ENCODE measurements around the gene CEP85.

CEP85 gene, protein sequence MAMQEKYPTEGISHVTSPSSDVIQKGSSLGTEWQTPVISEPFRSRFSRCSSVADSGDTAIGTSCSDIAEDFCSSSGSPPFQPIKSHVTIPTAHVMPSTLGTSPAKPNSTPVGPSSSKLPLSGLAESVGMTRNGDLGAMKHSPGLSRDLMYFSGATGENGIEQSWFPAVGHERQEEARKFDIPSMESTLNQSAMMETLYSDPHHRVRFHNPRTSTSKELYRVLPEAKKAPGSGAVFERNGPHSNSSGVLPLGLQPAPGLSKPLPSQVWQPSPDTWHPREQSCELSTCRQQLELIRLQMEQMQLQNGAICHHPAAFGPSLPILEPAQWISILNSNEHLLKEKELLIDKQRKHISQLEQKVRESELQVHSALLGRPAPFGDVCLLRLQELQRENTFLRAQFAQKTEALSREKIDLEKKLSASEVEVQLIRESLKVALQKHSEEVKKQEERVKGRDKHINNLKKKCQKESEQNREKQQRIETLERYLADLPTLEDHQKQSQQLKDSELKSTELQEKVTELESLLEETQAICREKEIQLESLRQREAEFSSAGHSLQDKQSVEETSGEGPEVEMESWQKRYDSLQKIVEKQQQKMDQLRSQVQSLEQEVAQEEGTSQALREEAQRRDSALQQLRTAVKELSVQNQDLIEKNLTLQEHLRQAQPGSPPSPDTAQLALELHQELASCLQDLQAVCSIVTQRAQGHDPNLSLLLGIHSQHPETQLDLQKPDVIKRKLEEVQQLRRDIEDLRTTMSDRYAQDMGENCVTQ

DNA sequence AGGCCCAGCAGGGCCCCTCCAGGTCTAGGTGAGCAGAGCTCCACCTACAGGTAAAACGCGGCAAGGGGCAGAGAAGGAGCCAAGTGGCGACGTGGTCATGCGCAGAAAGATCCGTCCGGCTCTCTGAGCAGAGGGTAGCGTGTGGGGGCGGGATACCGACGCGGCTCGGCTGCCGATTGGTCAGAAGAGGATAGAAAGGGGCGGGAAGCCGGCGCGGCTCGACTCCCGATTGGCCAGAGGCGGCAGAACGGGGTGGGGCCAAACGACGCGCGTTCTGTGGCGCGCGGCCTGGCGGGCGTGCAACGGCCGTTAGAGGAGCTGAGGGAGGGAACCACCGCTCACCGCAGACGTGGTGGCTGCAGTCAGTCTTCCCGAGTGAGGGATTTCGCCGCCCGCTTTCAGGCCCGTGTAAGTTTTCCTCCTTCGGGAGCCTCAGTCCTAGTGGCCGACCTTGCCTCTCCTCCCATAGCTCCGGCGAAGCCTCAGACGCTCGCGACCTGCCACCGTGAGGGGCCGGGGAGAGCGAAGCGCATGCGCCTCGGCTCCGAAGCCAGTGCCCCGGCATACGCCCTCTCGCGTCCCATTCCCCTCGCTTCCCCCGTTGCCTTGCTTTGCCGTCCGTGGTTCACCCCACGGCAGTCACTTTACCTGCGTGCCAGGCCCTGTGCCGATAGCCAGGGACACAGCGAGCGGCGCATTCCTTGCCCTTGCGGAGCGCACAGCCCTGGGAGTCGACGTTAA is at the start of gene CEP85:
Gene CEP85, plus strand, starts transcription at position 298 of the 741 bp plus-strand sequence. CDS start 5,584 bp downstream, outside the sequence.
- H3K27ac ChIP-seq, result peak within 1 kb of the TSS; percentile 81

DNA sequence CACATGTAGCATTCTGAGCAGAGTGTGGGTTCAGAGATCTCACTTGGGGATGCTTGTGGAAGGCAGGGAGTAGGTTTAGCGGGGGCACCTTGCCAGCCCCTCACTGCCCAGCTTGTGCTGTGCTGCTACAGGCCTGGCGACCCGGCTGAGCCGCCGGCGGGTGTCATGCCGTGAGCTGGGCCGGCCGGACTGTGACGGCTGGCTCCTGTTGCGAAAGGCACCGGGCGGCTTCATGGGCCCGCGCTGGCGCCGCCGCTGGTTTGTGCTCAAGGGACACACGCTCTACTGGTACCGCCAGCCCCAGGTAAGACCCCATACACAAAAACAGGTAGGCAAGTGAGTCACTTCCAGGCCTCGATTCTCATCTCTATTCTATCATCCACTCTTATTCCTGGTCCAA is 49.1 kb upstream of the CEP85 start:
- TF ChIP-seq, protein P1, sequence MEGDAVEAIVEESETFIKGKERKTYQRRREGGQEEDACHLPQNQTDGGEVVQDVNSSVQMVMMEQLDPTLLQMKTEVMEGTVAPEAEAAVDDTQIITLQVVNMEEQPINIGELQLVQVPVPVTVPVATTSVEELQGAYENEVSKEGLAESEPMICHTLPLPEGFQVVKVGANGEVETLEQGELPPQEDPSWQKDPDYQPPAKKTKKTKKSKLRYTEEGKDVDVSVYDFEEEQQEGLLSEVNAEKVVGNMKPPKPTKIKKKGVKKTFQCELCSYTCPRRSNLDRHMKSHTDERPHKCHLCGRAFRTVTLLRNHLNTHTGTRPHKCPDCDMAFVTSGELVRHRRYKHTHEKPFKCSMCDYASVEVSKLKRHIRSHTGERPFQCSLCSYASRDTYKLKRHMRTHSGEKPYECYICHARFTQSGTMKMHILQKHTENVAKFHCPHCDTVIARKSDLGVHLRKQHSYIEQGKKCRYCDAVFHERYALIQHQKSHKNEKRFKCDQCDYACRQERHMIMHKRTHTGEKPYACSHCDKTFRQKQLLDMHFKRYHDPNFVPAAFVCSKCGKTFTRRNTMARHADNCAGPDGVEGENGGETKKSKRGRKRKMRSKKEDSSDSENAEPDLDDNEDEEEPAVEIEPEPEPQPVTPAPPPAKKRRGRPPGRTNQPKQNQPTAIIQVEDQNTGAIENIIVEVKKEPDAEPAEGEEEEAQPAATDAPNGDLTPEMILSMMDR (conservative IDR thresholded peaks at IDR 0.05), result no peak
- no peak overlapping the region for H3K27ac ChIP-seq

More for the DNA sequence above, at the start of gene CEP85:
- TF ChIP-seq, protein P1 (conservative IDR thresholded peaks at IDR 0.05), result peak; percentile 95

DNA sequence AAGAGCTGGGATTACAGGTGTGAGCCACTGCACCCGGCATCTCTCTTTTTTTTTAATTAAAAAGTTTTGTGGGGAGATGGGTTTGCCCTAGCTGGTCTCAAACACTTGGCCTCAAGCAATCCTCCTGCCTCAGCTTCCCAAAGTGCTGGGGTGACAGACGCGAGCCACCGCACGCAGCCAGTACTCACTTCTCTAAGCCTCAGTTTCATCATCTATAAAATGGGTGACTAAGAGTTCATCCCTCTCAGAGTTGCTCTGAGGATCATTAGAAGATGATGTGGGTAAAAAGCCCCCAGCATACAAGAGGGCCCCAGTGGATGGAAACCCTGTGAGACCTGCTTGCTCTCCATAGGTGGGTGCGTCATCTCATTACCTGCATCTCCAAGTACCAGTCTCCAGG is 46.1 kb upstream of the CEP85 start:
- TF ChIP-seq, protein P1 (conservative IDR thresholded peaks at IDR 0.05), result no peak
- no peak overlapping the region for H3K27ac ChIP-seq

DNA sequence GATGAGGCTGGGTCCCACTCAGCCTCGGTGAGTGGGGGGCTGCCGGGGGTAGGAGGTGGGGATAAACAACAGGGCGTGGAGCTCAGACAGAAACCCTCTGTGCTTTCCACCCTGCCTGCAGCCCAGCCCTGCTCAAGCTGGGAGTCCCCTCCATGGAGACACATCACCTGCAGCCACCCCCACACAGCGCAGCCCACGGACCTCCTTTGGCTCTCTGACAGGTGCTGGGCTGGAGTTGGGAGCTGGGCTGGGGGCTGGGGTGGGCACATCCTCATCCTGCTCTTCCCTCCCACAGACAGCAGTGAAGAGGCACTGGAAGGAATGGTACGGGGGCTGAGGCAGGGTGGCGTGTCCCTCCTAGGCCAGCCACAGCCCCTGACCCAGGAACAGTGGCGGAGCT is 45.5 kb upstream of the CEP85 start:
- H3K27ac ChIP-seq, result no peak overlapping the region
- TF ChIP-seq, protein P1 (conservative IDR thresholded peaks at IDR 0.05), result no peak

DNA sequence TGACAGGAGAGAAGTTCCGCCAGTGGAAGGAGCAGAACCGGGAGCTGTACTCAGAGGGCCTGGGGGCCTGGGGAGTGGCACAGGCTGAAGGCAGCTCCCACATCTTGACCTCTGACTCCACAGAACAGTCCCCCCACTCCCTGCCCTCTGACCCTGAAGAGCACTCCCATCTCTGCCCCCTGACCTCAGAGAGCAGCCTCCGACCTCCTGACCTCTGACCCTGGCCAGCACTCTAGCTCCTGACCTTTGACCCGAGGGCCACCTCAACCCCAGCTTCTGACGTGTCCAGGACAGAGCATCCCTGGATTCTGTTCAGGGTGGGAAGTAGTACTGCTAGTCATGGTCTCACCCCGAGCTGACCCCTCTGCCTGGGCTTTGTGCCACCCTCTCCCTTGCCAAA is 44.7 kb upstream of the CEP85 start:
- no peak overlapping the region for H3K27ac ChIP-seq
- TF ChIP-seq, protein P1 (conservative IDR thresholded peaks at IDR 0.05), result no peak

DNA sequence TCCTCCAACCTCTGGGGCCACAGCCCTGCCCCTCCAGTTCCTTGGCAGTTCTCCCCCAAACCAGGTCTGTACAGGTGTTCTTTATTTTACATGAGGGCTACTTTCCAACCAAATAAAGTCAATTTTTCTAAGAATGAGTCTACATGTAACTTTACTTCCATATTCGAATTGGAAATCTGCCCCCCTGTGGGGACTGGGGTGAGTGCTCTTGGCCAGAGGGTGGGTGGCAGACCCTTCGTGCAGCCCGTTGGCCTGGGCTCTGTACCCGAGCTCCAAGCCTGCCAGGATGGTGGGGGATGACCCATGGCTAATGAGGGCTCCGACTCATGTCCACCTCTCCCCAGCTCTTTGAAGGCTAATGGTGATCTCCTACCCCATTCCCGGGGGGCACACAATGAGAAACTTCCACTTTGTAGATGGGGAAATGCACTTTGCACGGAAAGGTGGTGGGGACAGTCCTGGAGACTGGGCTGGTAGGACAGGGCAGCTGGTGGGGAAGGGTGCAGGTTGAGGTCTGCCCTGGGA is 44.2 kb upstream of the CEP85 start:
- TF ChIP-seq, protein P1 (conservative IDR thresholded peaks at IDR 0.05), result no peak
- H3K27ac ChIP-seq, result no peak overlapping the region
